HG03139 (cell line): ENCODE measurements around the gene ITPKB.

Experiments
- ATAC-seq: cut with Tn5 transposase; IDR thresholded peaks from one replicate; pipeline ENCODE4 v1.9.1; 2021; ENCODE audit not compliant: unreplicated experiment

ITPKB gene

GRCh38 chr1:226653311-226653921 is 85.7 kb downstream of the ITPKB start:
- ATAC-seq = peak; percentile 58

GRCh38 chr1:226652613-226653012 is 86.5 kb downstream of the ITPKB start:
- no peak for ATAC-seq

- no peak for ATAC-seq
Observed at GRCh38 chr1:226651732-226652105, 87.4 kb downstream of the ITPKB start.

GRCh38 chr1:226651041-226651731 is 87.9 kb downstream of the ITPKB start:
- ATAC-seq = no peak

GRCh38 chr1:226650236-226650841 is 88.7 kb downstream of the ITPKB start:
- ATAC-seq = no peak

GRCh38 chr1:226649780-226650179 is 89.3 kb downstream of the ITPKB start:
- ATAC-seq = no peak

- ATAC-seq = no peak
Observed at GRCh38 chr1:226649244-226649643, 89.8 kb downstream of the ITPKB start.

GRCh38 chr1:226648421-226648820 is 90.7 kb downstream of the ITPKB start:
- no peak for ATAC-seq

- no peak for ATAC-seq
Observed at GRCh38 chr1:226647719-226648118, 91.4 kb downstream of the ITPKB start.

- ATAC-seq = no peak
Observed at GRCh38 chr1:226646870-226647449, 92.1 kb downstream of the ITPKB start.

GRCh38 chr1:226646026-226646869 is 92.8 kb downstream of the ITPKB start:
- no peak for ATAC-seq

GRCh38 chr1:226645279-226645976 is 93.7 kb downstream of the ITPKB start:
- ATAC-seq = no peak

GRCh38 chr1:226644541-226645176 is 94.4 kb downstream of the ITPKB start:
- no peak for ATAC-seq

GRCh38 chr1:226643611-226644540 is 95.2 kb downstream of the ITPKB start:
- ATAC-seq = no peak

GRCh38 chr1:226643177-226643576 is 95.9 kb downstream of the ITPKB start:
- peak; percentile 59 for ATAC-seq

GRCh38 chr1:226642421-226642820 is 96.7 kb downstream of the ITPKB start:
- ATAC-seq = no peak

GRCh38 chr1:226641671-226642231 is 97.3 kb downstream of the ITPKB start:
- no peak for ATAC-seq

- ATAC-seq = no peak
Observed at GRCh38 chr1:226640321-226641136, 98.6 kb downstream of the ITPKB start.
